NK-92 (cell line): ENCODE data around the gene JADE2.
"Not testable (repeated sequence)": the region's sequence is repeated elsewhere in the genome, so short reads cannot be mapped to it uniquely, and the experiment has no call there.

Source experiments
- DNase-seq: peaks from one replicate; lab custom pipeline; 2025; ENCODE audit not compliant: unreplicated experiment; lab: John Stamatoyannopoulos, UW

The JADE2 gene

GRCh38 chr5:134507452-134507851, 18.0 kb upstream of the JADE2 start:
- DNase-seq, result no peak

DNA sequence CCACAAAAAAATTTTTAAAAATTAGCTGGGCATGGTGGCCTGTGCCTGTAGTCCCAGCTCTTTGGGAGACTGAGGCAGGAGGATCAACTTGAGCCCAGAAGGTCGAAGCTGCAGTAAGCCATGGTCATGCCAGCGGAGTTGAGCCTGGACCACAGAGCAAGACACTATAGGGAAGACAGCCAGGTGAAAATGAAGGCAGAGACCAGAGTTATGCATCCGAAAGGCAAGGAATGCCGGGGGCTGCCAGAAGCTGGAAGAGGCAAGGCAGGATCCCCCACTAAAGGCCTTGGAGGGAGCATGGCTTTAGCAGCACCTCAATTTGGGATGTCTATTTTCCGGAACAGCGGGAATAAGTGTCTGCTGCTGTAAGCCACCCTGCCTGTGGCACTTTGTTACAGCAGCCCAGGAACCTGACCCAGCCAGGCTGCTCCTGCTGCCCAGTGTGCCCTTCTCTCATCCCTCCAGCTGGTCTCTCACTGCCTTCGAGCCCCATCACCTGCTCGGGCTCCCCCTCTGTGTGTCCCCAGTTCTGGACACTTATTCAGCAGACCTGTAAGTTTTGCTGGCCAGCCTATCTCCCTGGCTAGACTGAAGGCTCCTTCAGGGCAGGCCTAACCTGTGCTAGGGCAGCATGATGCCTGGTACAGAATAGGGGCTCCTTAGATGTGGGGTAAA, 16.8 kb upstream of the JADE2 start:
- no peak for DNase-seq

DNA sequence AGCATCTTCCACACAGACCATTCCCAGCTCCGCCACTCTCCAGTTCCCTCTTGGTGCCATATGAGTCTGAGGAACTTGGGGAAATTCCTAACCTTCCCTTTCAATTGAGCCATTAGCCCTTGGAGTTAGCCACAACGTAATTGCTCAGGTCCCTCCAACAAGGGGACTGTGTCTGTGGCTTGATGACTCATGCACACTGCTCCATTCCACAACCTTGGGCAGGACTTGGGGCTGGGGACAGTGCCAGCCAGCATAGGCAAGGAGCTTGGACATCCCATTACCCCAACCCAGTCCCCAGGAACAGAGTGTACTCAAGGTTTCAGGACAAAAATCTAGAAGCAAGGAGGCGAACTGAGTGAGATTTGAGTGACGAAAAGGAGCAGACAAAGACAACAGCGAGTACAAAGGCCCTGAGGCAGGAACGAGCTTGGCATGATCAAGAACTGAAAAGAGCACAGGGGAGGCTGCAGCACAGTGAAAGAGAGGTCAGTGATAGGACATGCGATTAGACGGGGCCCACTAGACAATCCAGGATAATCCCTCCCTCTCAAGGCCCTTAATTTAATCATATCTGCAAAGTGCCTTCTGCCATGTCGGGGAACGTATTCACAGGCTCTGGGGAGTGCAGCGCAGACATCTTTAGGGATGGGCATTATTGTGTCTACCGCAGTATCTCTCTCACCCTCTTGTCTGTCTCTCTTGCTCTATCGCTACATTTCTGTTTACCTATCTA, 16.0 kb upstream of the JADE2 start:
- no peak for DNase-seq

DNA sequence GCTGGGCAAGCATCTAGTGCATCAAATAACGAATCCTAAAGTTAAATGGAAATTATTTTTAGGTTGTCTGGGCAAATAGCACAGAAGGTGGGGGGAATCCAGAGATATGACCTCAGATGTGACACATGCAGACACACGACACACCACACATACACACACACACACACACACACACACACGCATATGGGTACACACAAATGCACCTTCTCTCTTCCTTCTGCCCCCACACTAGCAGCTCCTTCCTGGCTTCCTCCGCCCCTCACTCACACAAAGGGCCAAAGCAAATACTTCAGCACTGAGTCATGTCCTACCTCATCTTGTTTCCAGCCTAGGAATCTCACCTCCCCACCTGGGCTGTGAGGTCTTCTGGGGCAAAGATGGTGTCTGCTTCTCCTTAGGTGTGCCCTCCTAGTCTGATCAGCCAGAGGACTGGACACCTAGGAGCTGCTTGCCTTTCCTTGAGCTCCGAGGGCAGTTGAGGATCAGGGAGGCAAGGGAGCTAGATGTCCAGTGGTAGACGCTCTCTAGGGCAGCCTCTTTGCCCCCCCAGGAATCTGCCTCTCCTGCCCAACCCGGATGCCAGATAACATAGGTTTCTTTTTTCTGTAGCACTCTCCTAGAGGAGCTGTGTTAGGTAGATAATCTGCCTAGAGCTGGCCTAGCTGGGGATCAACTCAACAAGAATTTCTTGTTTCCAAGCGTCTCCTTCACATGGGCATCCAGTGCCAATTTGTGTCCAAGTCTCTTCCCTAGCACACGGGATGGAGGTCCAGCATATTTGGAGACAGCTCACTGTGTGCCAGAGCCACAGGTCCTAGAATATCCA, 14.3 kb upstream of the JADE2 start:
- no peak for DNase-seq

- DNase-seq, result no peak
Observed at GRCh38 chr5:134511796-134512660, 13.4 kb upstream of the JADE2 start.

DNA sequence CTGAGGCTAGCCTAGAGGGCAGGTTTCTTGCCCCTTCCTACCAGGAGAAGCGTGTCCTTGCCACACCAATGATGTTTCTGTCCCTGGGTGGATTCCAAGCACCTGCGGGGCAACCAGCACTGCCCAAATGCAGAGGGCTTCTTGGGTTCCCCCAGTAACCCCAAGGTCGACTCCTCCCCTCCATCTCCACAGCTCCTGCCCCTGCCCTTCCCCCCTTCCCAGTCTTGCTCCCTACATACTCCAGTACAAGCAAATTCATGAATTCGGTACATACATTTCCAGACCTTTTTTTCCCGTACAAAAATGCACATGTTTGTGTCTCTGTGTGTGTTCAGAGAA, 12.8 kb upstream of the JADE2 start:
- DNase-seq, result no peak

- DNase-seq, result no peak
Observed at GRCh38 chr5:134515801-134516200, 9.7 kb upstream of the JADE2 start.

GRCh38 chr5:134516984-134517383, 8.5 kb upstream of the JADE2 start:
- DNase-seq, result not testable (repeated sequence)

DNA sequence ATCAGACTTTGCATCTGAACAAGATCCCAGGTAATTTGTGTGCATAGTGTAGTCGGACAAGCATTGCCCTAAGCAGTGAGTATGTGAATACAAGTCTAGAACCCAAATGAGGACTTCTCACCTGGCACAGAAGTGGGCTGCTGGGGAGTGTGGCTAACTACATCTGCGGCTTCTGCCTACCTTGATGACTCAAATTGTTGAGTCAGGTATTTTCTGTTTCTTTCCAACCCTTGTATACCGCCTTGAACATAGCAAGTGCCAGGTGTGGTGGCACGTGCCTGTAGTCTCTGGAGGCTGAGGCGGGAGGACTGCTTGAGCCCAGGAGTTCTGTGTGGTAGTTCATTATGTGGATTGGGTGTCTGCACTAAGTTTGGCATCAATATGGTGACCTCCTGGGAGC, 7.9 kb upstream of the JADE2 start:
- DNase-seq, result no peak

DNA sequence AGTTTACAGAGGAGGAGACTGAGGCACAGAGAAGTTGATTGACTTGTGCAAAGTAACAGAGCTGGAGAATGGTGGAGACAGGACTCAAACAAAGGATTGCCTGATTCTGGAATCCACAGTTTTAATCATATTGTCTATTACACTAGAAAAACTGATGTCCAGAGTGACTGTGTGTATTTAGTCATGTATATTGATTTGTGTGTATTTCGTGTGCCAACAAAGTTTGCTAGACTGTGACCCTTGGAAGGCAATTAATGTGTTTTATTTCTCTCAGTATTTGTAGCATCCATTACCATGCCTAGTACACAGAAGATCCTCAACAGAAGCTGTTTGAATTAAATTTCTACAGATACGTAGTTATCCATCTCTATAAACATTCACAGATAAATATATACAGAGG, 5.5 kb upstream of the JADE2 start:
- DNase-seq, result no peak

DNA sequence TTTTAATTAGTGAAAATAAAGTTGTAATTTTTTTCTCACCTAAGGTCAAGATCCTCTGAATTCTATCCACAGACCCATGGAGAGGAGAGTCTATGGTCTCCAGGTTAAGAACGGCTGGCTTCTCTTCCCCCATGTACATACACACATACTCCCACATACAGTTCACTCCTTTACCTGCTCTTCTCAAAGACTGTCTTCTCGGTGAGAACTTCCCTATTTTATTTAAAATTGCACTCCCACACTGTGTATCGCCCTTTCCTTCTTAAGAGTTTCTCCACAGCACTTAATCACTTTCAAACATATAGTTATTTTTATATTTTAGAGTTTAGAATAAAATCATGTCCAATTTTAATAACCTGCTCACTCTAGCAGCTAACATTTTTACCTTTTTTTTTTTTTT, 3.6 kb upstream of the JADE2 start:
- no peak for DNase-seq

- no peak for DNase-seq
Observed at GRCh38 chr5:134523543-134524271, 1.8 kb upstream of the JADE2 start.

DNA sequence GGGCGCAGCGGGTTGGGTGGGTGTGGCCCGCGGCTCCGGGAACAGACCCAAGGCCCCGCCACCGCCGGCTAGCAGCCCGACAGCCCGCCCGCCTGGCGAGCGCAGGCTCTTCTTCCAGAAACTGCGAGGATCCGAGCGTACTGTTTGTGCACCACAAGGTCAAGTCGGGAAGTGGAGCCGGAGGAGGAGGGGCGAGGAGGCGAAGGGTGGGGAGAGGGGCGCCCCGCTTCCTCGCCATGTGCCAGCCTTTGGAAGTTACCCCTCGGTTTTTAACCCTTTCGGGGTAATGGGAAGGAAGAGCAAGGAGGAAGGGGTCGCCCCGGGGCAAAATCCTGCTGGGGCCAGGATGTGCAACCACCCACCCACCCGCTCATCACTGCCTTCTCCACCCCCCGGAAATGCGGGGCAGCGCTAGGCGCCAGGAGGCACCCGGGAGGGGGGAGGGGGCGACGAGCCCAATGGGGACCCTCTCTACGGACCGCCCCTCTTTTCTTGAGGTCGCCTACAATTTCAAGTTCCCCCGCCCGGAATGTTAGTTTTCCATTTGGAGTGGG, 1.1 kb upstream of the JADE2 start:
- no peak for DNase-seq

DNA sequence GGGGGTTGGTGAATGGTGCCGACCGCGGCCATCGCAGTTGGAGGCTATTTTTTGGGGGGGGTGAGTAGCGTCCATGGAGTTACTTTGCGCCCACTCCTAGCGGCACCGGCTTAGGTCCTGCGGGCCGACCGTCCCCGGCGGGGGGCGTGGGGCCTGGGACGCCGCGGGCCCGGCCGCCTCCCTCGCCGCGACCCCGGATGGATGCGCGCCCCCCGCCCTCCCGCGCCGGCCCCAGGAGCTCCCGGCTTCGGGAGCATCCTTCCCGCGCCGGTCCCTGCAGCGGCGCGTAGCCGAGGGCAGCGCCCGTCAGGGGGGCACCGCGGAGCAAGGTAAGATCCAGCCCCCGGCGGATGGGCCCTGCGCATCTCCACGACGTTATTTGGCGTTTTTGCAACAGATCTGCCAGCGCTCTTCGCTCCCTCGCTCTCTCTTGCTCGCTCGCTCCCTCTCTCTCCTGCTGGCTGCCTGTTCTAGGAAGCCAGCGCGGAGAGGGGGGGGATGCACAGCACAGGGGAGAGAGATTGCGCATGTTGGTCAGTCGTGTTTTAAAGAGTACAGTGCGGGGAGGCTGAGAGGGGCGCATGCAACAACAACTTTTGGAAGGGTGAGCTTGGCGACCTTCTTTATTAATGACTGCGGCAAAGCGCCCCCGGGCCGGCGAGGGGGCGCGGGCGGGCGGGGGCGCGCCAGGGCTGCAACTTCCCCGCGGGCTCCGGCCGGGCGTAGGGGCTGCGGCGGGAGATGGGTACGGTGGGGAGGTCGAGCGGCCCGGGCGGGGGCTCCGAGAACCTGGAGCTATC, 413 bp downstream of the JADE2 start:
- DNase-seq, result no peak

GRCh38 chr5:134526483-134527155, 1.1 kb downstream of the JADE2 start:
- DNase-seq, result no peak

DNA sequence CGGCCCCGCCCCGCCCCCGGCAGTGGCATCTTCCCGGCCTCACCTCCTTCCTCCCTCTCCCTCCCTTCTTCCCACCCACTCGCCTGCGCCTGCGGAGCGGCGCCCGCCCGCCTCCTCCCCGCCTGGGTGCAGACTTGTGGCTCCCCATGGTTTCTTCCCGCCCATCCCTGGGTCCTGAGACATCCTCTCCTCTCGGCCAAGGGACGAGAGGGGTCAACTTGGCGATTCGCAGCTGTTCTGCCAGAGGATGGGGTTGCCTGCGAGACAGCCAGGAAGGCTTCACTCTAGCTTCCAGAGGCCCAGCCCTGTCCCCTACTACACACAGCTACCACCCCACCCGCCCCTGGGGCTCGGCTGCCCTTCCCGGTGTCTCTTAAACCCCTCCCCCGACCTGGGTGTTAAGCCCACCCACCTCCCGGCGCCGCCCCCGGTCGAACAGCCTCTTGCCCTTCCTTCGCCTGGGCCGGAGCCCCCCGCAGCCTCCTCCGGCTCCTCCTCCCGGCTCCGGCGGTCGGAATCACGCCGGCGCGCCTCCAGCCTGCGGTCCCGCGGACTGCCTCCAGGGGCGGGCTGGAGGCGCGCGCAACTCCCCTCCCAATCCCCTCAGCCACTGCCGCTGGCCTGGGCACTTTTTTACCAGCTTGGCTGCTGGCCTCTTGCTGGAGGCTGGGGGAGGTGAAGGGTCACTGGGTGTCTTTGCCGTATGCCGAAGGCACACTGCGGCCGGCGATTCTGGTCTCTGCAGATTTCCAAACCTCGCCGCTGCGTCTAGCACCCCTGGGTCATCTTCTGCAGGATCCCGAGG, 1.9 kb downstream of the JADE2 start:
- no peak for DNase-seq

DNA sequence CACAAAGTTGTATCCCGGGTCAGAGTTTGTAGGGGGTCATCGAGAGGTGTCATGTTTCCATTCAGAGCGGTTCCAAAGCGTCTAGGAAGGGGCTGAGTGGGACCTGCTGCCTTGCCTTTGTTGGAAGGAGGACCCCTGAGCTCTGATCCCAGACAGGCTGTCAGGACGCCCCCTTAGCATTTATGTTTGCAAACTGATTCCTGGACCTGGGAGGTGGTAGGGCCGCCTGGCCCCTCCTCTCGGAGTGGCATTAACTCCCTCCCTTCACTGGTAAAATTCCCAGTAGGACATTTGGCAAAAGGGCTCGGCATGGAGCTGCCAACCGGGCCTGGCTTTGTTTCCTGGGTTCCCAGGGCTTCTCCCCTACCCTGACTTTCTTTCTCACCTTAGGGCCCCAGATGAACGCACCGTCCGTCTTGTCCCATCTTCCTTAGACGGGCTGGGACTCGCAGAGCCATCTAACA, 2.5 kb downstream of the JADE2 start:
- DNase-seq, result no peak

DNA sequence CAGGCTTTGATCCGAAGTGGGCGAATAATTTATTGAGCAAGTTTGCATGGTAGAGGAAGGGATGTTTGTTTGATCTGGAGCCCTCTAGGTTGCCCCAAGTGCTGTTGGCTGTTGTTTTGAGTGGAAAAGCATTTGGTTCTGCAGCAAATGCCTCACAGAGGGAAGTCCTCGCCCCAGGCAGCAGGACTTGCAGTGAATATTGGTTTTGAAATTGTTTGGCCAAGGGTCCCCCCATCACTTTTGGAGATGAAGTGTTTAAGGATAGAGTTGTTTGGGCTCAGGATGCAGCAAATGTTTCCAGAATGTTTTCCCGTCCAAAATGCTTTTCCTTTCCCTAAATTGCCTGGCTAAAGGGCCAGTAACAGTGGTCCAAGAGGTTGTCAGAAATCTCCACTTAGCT, 3.1 kb downstream of the JADE2 start:
- DNase-seq, result no peak
